ENCODE results near the gene MRPL16. TPM values are rescaled to one million over a fixed set of nuclear protein-coding genes. Genes with fewer than 3 reads are reported as not detected.

Gene MRPL16
- total and polyA plus RNA-seq, 7 donors: 41.9 to 79.5 (median 52.6) TPM

DNA sequence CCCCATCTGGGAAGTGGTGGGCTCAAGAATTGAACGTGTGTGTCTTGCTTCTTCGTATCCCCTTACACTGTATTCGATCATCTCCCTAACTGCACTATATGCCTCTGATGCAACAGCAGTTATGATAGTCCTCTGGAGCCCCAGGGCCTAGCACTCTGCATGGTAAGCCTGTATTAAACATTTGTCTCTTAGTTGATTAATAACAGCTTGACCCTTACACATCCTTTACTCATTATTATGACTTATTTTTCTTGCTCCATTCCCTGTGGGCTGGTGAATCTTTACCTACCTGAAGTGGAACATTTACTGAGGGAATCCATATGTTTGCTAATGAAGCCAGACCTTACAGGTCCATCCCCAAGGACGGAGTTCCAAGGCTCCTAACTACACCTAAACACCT lies 49.8 kb downstream of the MRPL16 start:
- no peak overlapping the region for H3K27ac ChIP-seq
- peaks cover 0 to 17% (median 12%) of the 10 kb centered on the region in 4 donors for H3K4me1 ChIP-seq
- WGBS, 2 donors: 94 to 95% methylated on average over 4 of the region's 4 CpGs
- no peak overlapping the region for H3K4me3 ChIP-seq
- no peaks in the 10 kb centered on the region for H3K36me3 ChIP-seq
- no peaks in the 10 kb centered on the region for H3K9me3 ChIP-seq
- DNase-seq: no peak
- intact Hi-C loops (cut with DNase I): no loop called here
- no peaks in the 10 kb centered on the region for H3K27me3 ChIP-seq
- TF ChIP-seq EP300 (IDR thresholded peaks at IDR 0.05) (no peak), POLR2A (IDR thresholded peaks at IDR 0.05) (no peak), POLR2AphosphoS5 (IDR thresholded peaks at IDR 0.05) (no peak)
- TF ChIP-seq, protein P1, sequence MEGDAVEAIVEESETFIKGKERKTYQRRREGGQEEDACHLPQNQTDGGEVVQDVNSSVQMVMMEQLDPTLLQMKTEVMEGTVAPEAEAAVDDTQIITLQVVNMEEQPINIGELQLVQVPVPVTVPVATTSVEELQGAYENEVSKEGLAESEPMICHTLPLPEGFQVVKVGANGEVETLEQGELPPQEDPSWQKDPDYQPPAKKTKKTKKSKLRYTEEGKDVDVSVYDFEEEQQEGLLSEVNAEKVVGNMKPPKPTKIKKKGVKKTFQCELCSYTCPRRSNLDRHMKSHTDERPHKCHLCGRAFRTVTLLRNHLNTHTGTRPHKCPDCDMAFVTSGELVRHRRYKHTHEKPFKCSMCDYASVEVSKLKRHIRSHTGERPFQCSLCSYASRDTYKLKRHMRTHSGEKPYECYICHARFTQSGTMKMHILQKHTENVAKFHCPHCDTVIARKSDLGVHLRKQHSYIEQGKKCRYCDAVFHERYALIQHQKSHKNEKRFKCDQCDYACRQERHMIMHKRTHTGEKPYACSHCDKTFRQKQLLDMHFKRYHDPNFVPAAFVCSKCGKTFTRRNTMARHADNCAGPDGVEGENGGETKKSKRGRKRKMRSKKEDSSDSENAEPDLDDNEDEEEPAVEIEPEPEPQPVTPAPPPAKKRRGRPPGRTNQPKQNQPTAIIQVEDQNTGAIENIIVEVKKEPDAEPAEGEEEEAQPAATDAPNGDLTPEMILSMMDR (IDR thresholded peaks at IDR 0.05): no peak

DNA sequence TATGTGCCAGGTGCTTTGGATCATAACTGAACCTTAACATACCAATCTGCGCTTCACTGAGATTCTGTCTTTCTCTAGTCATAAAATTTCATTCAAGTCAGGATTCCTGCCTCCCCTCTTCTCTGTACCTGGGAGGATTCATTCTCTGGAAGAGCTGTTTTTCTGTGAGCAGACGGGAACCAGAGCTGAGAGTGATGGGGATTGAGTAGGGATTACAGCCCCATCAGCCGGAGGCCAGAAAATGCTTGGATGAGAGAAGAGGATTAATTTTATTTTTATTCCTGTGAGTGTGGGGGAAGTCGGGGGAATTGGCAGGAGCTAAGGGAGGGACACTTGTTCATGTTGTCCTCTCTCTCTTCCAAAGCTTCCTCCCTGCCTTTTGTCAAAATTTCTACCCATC lies 50.7 kb downstream of the MRPL16 start:
- WGBS, 2 donors: 78 to 85% methylated on average over 4 of the region's 4 CpGs
- DNase-seq: no peak
- no peaks in the 10 kb centered on the region for H3K36me3 ChIP-seq
- H3K4me1 ChIP-seq: peaks cover 0 to 18% (median 15%) of the 10 kb centered on the region in 4 donors
- no peaks in the 10 kb centered on the region for H3K27me3 ChIP-seq
- no peaks in the 10 kb centered on the region for H3K9me3 ChIP-seq
- TF ChIP-seq POLR2A (IDR thresholded peaks at IDR 0.05): no peak
- no peak for TF ChIP-seq POLR2AphosphoS5 (IDR thresholded peaks at IDR 0.05)
- no peak for TF ChIP-seq EP300 (IDR thresholded peaks at IDR 0.05)
- TF ChIP-seq, protein P1 (IDR thresholded peaks at IDR 0.05): no peak
- no peak overlapping the region for H3K27ac ChIP-seq
- no peak overlapping the region for H3K4me3 ChIP-seq
- intact Hi-C loops (cut with DNase I): loop anchor here (10.0 kb wide), 2 partner anchors 145 to 1185 kb away; partner anchors contain the start of genes LPXN, OSBP and ZFP91

DNA sequence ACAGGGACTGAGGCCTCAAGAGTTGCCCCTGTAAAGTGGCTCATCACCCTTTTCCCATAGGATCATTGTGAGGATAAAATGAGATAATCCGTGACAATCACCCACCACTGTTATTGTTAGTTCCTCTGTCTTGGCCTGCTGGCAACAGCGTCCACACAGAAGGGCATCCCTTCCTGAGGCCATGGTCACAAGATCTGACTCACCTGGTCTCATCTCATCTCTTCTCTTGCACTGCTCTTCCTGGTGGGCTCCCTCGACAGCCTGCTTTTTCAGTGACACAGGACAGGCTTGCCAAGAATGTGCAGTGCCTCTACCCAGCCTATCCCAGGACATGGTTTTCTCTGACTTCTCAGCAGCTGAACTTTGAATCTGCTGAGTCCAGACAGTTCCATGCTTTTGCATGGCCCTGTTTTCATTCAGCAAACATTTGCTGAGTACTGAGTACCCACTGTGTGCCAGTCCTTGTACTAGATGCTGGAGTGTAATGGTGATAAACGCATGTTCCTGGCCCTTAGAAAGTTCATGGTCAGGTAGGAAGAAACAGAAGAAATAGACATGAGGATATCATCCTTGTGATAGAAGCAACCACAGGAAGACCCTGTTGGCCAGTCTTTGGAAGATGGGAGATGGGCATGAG lies 52.1 kb downstream of the MRPL16 start:
- H3K4me3 ChIP-seq: no peak overlapping the region
- H3K27ac ChIP-seq: no peak overlapping the region
- TF ChIP-seq EP300 (IDR thresholded peaks at IDR 0.05) (no peak), POLR2AphosphoS5 (IDR thresholded peaks at IDR 0.05) (no peak), POLR2A (IDR thresholded peaks at IDR 0.05) (no peak)
- TF ChIP-seq, protein P1 (IDR thresholded peaks at IDR 0.05): no peak
- intact Hi-C loops (cut with DNase I): loop anchor here (10.0 kb wide), 2 partner anchors 144 to 1184 kb away; partner anchors contain the start of genes LPXN, OSBP and ZFP91
- H3K9me3 ChIP-seq: no peaks in the 10 kb centered on the region
- WGBS, 2 donors: 93 to 95% methylated on average over 4 of the region's 4 CpGs
- no peak for DNase-seq
- peaks cover 0 to 22% (median 16%) of the 10 kb centered on the region in 4 donors for H3K4me1 ChIP-seq
- no peaks in the 10 kb centered on the region for H3K27me3 ChIP-seq
- no peaks in the 10 kb centered on the region for H3K36me3 ChIP-seq

DNA sequence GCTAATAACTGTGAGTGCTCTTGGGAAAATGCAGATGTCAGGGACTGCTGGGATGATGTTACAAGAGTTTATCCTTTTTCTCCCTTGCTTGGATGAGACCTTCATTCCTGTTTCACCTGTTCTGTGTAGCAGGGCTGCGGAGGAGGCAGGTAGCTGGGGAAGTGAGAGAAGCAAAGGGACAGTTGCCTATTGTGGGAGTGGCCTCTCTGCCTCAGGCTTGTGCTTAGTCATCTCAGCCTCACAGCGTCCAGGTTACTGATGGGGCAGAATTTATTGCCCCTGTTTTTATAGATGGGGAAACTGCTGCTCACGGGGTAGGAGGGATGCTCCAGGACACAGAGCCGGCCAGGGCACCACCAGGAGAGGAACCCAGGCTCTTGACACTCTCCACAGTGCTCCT lies 53.7 kb downstream of the MRPL16 start:
- peak overlapping the region; percentile 86 to 94 (median 91) for H3K27ac ChIP-seq
- no peaks in the 10 kb centered on the region for H3K36me3 ChIP-seq
- H3K27me3 ChIP-seq: no peaks in the 10 kb centered on the region
- peak; percentile 74 for DNase-seq
- TF ChIP-seq EP300 (IDR thresholded peaks at IDR 0.05): no peak
- TF ChIP-seq POLR2AphosphoS5 (IDR thresholded peaks at IDR 0.05): peak in 2 of 4 donors; percentile 27 to 44
- no peak overlapping the region for H3K4me3 ChIP-seq
- intact Hi-C loops (cut with DNase I): loop anchor here (10.0 kb wide), 2 partner anchors 142 to 1182 kb away; partner anchors contain the start of genes LPXN, OSBP and ZFP91
- H3K9me3 ChIP-seq: no peaks in the 10 kb centered on the region
- peaks cover 0 to 22% (median 16%) of the 10 kb centered on the region in 4 donors for H3K4me1 ChIP-seq
- 13 to 32% methylated on average over 4 of the region's 4 CpGs for WGBS, 2 donors

DNA sequence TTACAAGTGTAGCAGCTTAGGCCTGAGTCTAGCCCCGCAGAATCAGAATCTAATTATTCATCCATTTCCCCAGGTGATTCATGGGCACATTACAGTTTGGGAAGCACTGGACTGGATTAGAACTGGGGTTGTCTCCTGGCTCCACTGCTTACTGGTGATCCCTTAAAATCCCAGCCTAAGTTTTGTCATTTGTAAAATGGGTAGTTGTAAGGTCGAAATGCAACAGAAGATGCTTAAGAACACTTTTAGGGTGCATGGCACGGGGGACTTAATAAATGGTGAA lies 54.1 kb downstream of the MRPL16 start:
- intact Hi-C loops (cut with DNase I): loop anchor here (10.0 kb wide), 2 partner anchors 142 to 1182 kb away; partner anchors contain the start of genes LPXN, OSBP and ZFP91
- DNase-seq: no peak
- H3K27me3 ChIP-seq: no peaks in the 10 kb centered on the region
- peak overlapping the region; percentile 86 to 94 (median 91) for H3K27ac ChIP-seq
- WGBS, 2 donors: 18 to 48% methylated on average over 3 of the region's 3 CpGs
- H3K4me1 ChIP-seq: peaks cover 0 to 22% (median 16%) of the 10 kb centered on the region in 4 donors
- peak overlapping the region in 1 of 4 donors; percentile 67 for H3K4me3 ChIP-seq
- no peaks in the 10 kb centered on the region for H3K9me3 ChIP-seq
- no peaks in the 10 kb centered on the region for H3K36me3 ChIP-seq
- TF ChIP-seq EP300 (IDR thresholded peaks at IDR 0.05) (no peak), POLR2AphosphoS5 (IDR thresholded peaks at IDR 0.05) (no peak), POLR2A (IDR thresholded peaks at IDR 0.05) (no peak)
- TF ChIP-seq, protein P1 (IDR thresholded peaks at IDR 0.05): no peak

Other genes starting within 250 kb of the MRPL16 start
- gene OSBP, start 195.0 kb downstream of the MRPL16 start, total RNA-seq: 10 to 100 TPM; 27.5 to 41.5 (median 30.0) TPM
- gene OSBP, start 195.0 kb downstream of the MRPL16 start, polyA plus RNA-seq: 10 to 100 TPM; 16.2 to 24.7 (median 17.1) TPM
- 10 to 100 TPM; 11.0 to 16.9 (median 12.3) TPM for gene PATL1, start 141.7 kb downstream of the MRPL16 start, total RNA-seq
- 10 to 100 TPM; 17.4 to 21.2 (median 17.8) TPM for gene PATL1, start 141.7 kb downstream of the MRPL16 start, polyA plus RNA-seq
- not detected for gene OR10V1, start 96.9 kb downstream of the MRPL16 start, total RNA-seq
- not detected for gene OR10V1, start 96.9 kb downstream of the MRPL16 start, polyA plus RNA-seq
- gene STX3, start 55.4 kb downstream of the MRPL16 start, total RNA-seq: 10 to 100 TPM in 3 of 4 donors, 1 to 10 TPM in 1; 9.7 to 19.3 (median 15.4) TPM
- gene STX3, start 55.4 kb downstream of the MRPL16 start, polyA plus RNA-seq: 100 to 1,000 TPM in 1 of 3 donors, 10 to 100 TPM in 2; 39.2 to 120 (median 90.1) TPM
- not detected for gene CBLIF, start 34.7 kb upstream of the MRPL16 start, total RNA-seq
- gene CBLIF, start 34.7 kb upstream of the MRPL16 start, polyA plus RNA-seq: under 1 TPM in 1 of 3 donors, not detected in 2; 0.28 TPM
- gene TCN1, start 55.7 kb upstream of the MRPL16 start, total RNA-seq: not detected
- 1 to 10 TPM in 1 of 3 donors, not detected in 2; 1.8 TPM for gene TCN1, start 55.7 kb upstream of the MRPL16 start, polyA plus RNA-seq
- not detected for gene OOSP3, start 68.0 kb upstream of the MRPL16 start, total RNA-seq
- gene OOSP3, start 68.0 kb upstream of the MRPL16 start, polyA plus RNA-seq: not detected
- not detected for gene OOSP1, start 127.7 kb upstream of the MRPL16 start, total RNA-seq
- gene OOSP1, start 127.7 kb upstream of the MRPL16 start, polyA plus RNA-seq: not detected
- not detected for gene OOSP4A, start 153.3 kb upstream of the MRPL16 start, total RNA-seq
- gene OOSP4A, start 153.3 kb upstream of the MRPL16 start, polyA plus RNA-seq: not detected
- gene OOSP4B, start 206.4 kb upstream of the MRPL16 start, total RNA-seq: not detected
- gene OOSP4B, start 206.4 kb upstream of the MRPL16 start, polyA plus RNA-seq: not detected
- not detected for gene OOSP2, start 229.6 kb upstream of the MRPL16 start, total RNA-seq
- gene OOSP2, start 229.6 kb upstream of the MRPL16 start, polyA plus RNA-seq: not detected
- not detected for gene MS4A3, start 245.9 kb upstream of the MRPL16 start, total RNA-seq
- gene MS4A3, start 245.9 kb upstream of the MRPL16 start, polyA plus RNA-seq: not detected